Transverse colon (tissue), 4 donors: ENCODE results near the gene RSRP1. TPM values are rescaled to one million over a fixed set of nuclear protein-coding genes. Genes with fewer than 3 reads are reported as not detected.

Experiments
- DNase-seq: peaks from one replicate; pipeline ENCODE4 v3.0.0-alpha.2; 2019
- H3K27ac ChIP-seq, 4 donors: fragments of 200-600 bp; sonication (generic); 2 replicates each; pipeline ENCODE4 v1.5.1; 2016 to 2018; ENCODE audit warnings: inconsistent platforms in 4 of 4
- H3K27me3 ChIP-seq: fragments of 200-600 bp; sonication (generic); 2 replicates; pipeline ENCODE4 v1.5.1; 2017; ENCODE audit warnings: inconsistent platforms
- H3K36me3 ChIP-seq, 4 donors: fragments of 200-600 bp; sonication (generic); 2 replicates each; pipeline ENCODE4 v1.5.1; 2017 to 2019; ENCODE audit warnings: inconsistent platforms in 4 of 4
- H3K4me1 ChIP-seq, 4 donors: fragments of 200-600 bp; sonication (generic); 2 replicates each; pipeline ENCODE4 v1.5.1; 2017 to 2020; ENCODE audit warnings: inconsistent platforms in 4 of 4
- H3K4me3 ChIP-seq, 4 donors: fragments of 200-600 bp; sonication (generic); 1 replicate in 1 of 4; 2 replicates in 3 of 4; pipeline versions ENCODE4 v1.5.1 to v1.6.1; 2017 to 2019; ENCODE audit warnings: inconsistent platforms in 4 of 4
- H3K9me3 ChIP-seq, 2 donors: fragments of 200-600 bp; sonication (generic); 2 replicates each; pipeline ENCODE4 v1.5.1; 2017 to 2019; ENCODE audit warnings: inconsistent platforms in 2 of 2
- EP300 ChIP-seq: sonication (generic); formaldehyde crosslinking; IDR thresholded peaks from one replicate; pipeline ENCODE4 v1.6.1; 2017; ENCODE audit warnings: antibody characterized with exemption, low read depth
- POLR2A ChIP-seq: fragments of 450-650 bp; IDR thresholded peaks from one replicate; pipeline ENCODE4 v1.6.1; 2016; ENCODE audit warnings: antibody characterized with exemption, mild to moderate bottlenecking, moderate library complexity
- POLR2AphosphoS5 ChIP-seq, 3 donors: sonication (generic); formaldehyde crosslinking; IDR thresholded peaks; one replicate each; pipeline ENCODE4 v1.6.1; 2016; ENCODE audit warnings: antibody characterized with exemption in 3 of 3
- WGBS, 2 donors: methylation state at CpG; one replicate each; pipeline ENCODE4 v1.1.5; 2018; ENCODE audit warnings: low coverage in 1 of 2; 5-methylcytosine and 5-hydroxymethylcytosine counted together
- in situ Hi-C, 4 donors: fragments of 200-750 bp; cut with MboI; loops; one replicate each; pipeline versions ENCODE4 v1.15.0 to v1.15.1; 2017; ENCODE audit warnings: low sequenced_read_pairs in 3 of 4, low pct_ligation_motif_present in 1 of 4, low pct_unique_long_range_greater_than_20kb in 1 of 4
- intact Hi-C: fragments of 100-400 bp; cut with DNase I; formaldehyde crosslinking; loops from one replicate; pipeline ENCODE4 v1.15.1; 2023; ENCODE audit warnings: low total_unique reads
- total RNA-seq, 4 donors: library from RNA; depleted of rRNA; stranded (reverse); fragments of >200 nt; gene quantifications; one replicate each; pipeline ENCODE4 v1.1.0, GENCODE V29; 2016
- TF ChIP-seq, protein P1 (sequence below), 5 experiments: fragments of 200-600 bp in 3 of 5; fragments of 450-650 bp in 2 of 5; sonication (generic) in 3 of 5; IDR thresholded peaks; 1 replicate in 2 of 5; 2 replicates in 3 of 5; pipeline ENCODE4 v1.5.1; 2016 to 2017; ENCODE audit warnings: antibody characterized with exemption in 5 of 5, inconsistent platforms in 3 of 5, mild to moderate bottlenecking in 2 of 5, moderate library complexity in 1 of 5

Gene RSRP1
- total RNA-seq, 4 donors from 2014 or later, result 231 to 467 (median 279) TPM

DNA sequence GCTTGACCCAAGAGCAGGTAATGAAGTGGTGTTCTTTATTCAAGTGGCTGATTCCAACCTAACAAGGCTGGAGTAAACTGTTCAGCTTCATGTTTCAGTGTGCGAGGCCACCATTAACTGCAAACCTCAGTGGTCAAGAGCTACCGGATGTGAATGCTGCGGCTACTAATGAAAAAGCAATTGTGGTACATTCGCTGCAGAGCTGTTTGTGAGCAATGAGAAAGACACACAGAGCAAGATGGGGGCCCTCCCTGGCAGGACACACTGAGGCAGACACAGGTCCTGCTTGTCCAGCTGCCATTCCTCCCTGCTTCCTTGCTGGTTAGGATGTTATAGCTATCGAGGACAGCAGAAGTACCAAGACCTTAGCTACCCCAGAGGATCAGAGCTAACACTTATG lies 41.1 kb downstream of the RSRP1 start:
- Histone ChIP-seq H3K9me3 (no peaks in the 10 kb centered on the region), H3K27me3 (peaks cover 3% of the 10 kb centered on the region), H3K4me1 (peaks cover 0 to 27% (median 10%) of the 10 kb centered on the region in 4 donors), H3K36me3 (no peaks in the 10 kb centered on the region), H3K27ac (no peak overlapping the region), H3K4me3 (no peak overlapping the region)
- 86 to 88% methylated on average over 1 to 5 of the region's 5 CpGs for WGBS, 2 donors
- intact Hi-C loops (loop anchor here (5.0 kb wide), 1 partner anchor 359 kb away; no protein-coding TSS in a partner anchor), in situ Hi-C loops (loop anchor here (5.0 to 25.0 kb wide), 4 partner anchors 89 to 544 kb away; no protein-coding TSS in a partner anchor)
- DNase-seq, result no peak
- TF ChIP-seq, protein P1, sequence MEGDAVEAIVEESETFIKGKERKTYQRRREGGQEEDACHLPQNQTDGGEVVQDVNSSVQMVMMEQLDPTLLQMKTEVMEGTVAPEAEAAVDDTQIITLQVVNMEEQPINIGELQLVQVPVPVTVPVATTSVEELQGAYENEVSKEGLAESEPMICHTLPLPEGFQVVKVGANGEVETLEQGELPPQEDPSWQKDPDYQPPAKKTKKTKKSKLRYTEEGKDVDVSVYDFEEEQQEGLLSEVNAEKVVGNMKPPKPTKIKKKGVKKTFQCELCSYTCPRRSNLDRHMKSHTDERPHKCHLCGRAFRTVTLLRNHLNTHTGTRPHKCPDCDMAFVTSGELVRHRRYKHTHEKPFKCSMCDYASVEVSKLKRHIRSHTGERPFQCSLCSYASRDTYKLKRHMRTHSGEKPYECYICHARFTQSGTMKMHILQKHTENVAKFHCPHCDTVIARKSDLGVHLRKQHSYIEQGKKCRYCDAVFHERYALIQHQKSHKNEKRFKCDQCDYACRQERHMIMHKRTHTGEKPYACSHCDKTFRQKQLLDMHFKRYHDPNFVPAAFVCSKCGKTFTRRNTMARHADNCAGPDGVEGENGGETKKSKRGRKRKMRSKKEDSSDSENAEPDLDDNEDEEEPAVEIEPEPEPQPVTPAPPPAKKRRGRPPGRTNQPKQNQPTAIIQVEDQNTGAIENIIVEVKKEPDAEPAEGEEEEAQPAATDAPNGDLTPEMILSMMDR (IDR thresholded peaks at IDR 0.05), result no peak
- TF ChIP-seq POLR2A, result no peak
- TF ChIP-seq EP300, result no peak

- WGBS, 2 donors, result 67 to 86% methylated on average over 2 to 5 of the region's 5 CpGs
- intact Hi-C loops (loop anchor here (5.0 kb wide), 1 partner anchor 358 kb away; no protein-coding TSS in a partner anchor), in situ Hi-C loops (loop anchor here (5.0 to 25.0 kb wide), 4 partner anchors 88 to 543 kb away; no protein-coding TSS in a partner anchor)
- Histone ChIP-seq H3K4me3 (no peak overlapping the region), H3K27ac (no peak overlapping the region), H3K9me3 (no peaks in the 10 kb centered on the region), H3K27me3 (peaks cover 3% of the 10 kb centered on the region), H3K4me1 (peaks cover 0 to 27% (median 10%) of the 10 kb centered on the region in 4 donors), H3K36me3 (no peaks in the 10 kb centered on the region)
- DNase-seq, result no peak
- TF ChIP-seq POLR2AphosphoS5 (IDR thresholded peaks at IDR 0.05) (no peak), POLR2A (no peak), EP300 (no peak)
- TF ChIP-seq, protein P1 (IDR thresholded peaks at IDR 0.05), result no peak
These were observed 41.5 kb downstream of the RSRP1 start for GRCh38 chr1:25205786-25206185.

DNA sequence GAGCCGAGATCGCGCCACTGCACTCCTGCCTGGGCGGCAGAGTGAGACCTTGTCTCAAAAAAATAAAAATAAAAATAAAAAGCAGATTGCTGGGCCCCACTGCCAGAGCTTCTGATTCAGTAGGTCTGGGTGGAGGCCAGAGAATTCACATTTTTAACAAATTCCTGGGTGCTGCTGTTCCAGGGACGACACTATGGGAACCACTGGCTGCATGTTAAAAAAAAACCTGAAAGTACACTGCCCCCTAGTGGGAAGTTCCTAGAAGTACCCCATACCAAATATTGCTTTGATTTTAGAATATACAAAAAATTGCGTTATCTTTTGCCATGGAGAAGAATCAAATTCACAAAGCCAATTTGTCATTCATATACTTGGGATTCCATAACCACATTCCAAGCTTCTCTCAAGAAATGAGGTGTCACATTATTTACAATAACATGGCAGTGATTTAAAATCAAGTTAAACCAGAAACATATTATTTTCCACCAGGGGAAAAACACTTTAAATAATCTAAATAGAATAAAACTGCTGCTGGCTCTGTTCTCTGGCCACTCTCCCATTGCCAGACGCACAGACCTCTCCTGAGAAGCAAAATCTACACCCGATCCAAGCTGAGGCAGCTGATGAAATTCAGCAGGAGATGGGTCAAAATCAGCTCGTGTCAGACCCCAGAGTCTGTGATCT lies 42.3 kb downstream of the RSRP1 start:
- in situ Hi-C loops (loop anchor here (5.0 to 25.0 kb wide), 4 partner anchors 88 to 543 kb away; no protein-coding TSS in a partner anchor), intact Hi-C loops (loop anchor here (5.0 kb wide), 1 partner anchor 358 kb away; no protein-coding TSS in a partner anchor)
- no peaks in the 10 kb centered on the region for H3K9me3 ChIP-seq
- WGBS, 2 donors, result 58 to 63% methylated on average over 6 to 9 of the region's 9 CpGs
- DNase-seq, result no peak
- no peak overlapping the region for H3K4me3 ChIP-seq
- H3K4me1 ChIP-seq, result peaks cover 0 to 27% (median 10%) of the 10 kb centered on the region in 4 donors
- no peaks in the 10 kb centered on the region for H3K27me3 ChIP-seq
- TF ChIP-seq POLR2AphosphoS5 (IDR thresholded peaks at IDR 0.05), result no peak
- TF ChIP-seq, protein P1 (IDR thresholded peaks at IDR 0.05), result peak; percentile 76 to 88 (median 80)
- no peak overlapping the region for H3K27ac ChIP-seq
- H3K36me3 ChIP-seq, result no peaks in the 10 kb centered on the region

DNA sequence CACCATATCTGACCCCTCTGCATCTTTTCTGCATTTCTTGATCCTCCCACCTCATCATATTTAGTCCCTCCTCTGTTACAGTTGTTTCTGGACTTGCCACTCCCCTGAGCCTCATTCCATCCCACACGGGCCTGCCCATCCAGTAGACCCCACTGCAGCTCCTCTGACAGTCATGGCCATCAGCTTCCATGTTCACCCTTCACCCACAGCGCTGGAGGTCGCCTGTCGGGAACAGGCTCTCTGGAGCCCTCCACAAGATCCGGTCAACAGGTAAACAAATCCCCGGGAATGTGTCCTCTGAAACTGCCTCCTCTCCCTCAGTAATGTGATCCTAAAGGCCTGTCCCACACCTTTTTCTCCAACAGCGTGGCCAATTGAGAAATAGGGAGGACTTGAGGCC lies 46.2 kb downstream of the RSRP1 start:
- TF ChIP-seq EP300, result no peak
- no peak for TF ChIP-seq POLR2A
- TF ChIP-seq, protein P1 (IDR thresholded peaks at IDR 0.05), result no peak
- TF ChIP-seq POLR2AphosphoS5 (IDR thresholded peaks at IDR 0.05), result no peak
- 86 to 91% methylated on average over 4 to 7 of the region's 7 CpGs for WGBS, 2 donors
- intact Hi-C loops (no loop called here), in situ Hi-C loops (loop anchor here (25.0 kb wide), 2 partner anchors 514 to 539 kb away; no protein-coding TSS in a partner anchor)
- H3K9me3 ChIP-seq, result no peaks in the 10 kb centered on the region
- H3K27me3 ChIP-seq, result no peaks in the 10 kb centered on the region
- no peak for DNase-seq
- H3K4me1 ChIP-seq, result peaks cover 6 to 33% (median 21%) of the 10 kb centered on the region in 4 donors
- H3K4me3 ChIP-seq, result no peak overlapping the region
- no peaks in the 10 kb centered on the region for H3K36me3 ChIP-seq
- no peak overlapping the region for H3K27ac ChIP-seq
